NCI-H1092 (cell line): ENCODE measurements around the gene SLC38A1.

Experiments
- DNase-seq: peaks from one replicate; lab custom pipeline; 2025; lab: John Stamatoyannopoulos, UW

SLC38A1 gene

GRCh38 chr12:46133751-46134150 is 135.1 kb downstream of the SLC38A1 start:
- DNase-seq: no peak
